Stimulated activated CD8-positive, alpha-beta memory T cell treated with anti-CD3 and anti-CD28 coated beads, Interleukin-12 subunit alpha, Interleukin-12 subunit beta, amount 100 ng/mL, for 1 hour (primary cell): ENCODE results near the gene ZNF460.

Experiments used
- DNase-seq: peaks from one replicate; pipeline ENCODE4 v3.0.0-alpha.2; 2020; ENCODE audit warnings: low read depth

The ZNF460 gene

DNA sequence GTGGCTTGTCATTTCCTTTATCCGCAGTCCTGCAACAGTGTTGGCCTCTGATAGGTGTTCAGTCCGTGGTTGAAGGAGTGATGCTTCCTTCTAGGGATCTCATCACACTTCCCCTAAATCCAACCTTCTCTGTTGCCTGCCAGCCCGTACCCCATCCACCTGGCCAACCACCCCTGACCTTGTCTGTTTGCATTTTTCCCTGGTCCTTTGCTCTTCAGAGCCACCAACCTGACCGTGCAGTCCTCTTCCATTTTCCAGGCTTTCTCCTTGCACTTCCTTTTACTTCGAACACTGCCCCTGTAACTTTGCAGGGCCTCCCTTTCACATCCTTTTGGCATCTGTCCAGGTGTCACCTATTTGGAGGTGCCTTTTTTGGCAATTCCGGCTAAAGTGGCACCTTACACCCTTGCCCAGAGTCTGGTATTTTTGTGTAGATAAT is 696 bp downstream of the ZNF460 start:
- no peak for DNase-seq

DNA sequence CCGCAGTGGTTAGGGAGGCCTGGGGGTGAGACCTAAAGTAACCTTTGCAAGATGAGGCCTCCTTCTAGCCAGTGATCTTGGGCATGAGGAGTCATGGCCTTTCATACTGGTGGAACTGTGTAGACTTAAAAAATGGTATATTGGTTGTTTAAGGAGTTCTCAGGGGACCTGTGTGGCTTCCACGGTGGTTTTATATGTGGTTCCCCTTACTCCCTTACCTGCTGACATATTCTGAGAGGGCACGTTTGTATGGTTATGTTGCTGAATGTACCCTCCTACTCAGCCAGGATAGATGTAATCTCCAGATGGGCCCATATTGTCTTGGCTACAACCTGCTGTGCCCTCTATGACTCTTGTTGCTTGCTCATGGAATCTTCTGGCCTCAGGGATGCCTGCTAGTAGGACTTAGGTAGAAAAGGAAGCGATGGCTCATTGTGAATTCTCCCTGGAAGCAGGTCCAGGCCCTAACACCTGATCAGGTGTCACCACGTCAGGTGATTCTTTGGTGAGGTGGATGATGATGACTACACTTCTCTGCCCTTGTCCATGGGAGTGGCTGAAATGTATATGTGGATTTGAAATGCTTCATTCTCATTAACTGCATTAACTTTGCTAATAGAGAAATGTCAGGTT is 1.8 kb downstream of the ZNF460 start:
- DNase-seq = no peak

DNA sequence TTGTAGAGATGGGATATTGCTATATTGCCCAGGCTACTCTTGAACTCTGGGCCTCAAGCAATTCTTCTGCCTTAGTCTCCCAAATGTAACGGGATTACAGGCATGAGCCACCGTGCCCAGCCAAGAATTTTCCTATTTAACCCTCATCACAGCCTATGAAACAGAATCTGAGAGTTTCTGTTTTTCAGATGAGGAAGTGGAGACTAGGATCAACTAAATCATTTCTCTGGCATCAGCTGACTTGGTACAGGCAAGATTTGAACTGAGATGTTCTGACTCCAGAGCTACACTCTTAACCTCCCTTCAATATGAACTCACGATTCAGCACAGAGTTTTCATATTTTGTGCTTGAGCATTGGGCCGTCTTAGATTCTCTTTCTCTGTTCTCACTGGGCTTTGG is 8.1 kb downstream of the ZNF460 start:
- no peak for DNase-seq

DNA sequence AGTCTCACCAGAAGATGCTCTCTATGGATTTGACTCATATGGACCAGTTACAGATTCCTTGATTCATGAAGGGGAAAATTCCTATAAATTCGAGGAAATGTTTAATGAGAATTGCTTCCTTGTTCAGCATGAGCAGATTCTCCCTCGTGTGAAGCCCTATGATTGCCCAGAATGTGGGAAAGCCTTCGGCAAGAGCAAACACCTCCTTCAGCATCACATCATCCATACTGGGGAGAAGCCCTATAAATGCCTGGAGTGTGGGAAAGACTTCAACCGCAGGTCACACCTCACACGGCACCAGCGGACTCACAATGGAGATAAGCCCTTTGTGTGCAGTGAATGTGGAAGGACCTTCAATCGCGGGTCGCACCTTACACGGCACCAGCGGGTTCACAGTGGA is 10.7 kb downstream of the ZNF460 start:
- DNase-seq = no peak

GRCh38 chr19:57292547-57292946 is 12.3 kb downstream of the ZNF460 start:
- DNase-seq = no peak

DNA sequence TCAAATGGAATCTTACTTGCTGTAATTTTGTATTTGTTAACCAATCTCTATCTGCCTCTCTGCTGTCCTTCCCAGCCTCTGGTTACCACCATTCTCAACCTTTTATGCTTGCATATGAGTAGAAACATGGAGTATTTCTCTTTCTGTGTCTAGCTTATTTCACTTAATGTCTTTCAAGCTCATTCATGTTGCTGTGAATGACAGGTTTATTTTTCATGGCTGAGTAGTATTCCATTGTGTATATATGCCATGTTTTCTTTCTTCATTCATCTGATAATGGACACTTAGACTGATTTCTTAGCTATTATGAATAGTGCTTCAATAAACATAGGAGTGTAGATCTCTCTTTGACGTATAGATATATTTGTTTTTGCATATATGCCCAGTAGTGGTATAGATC is 13.4 kb downstream of the ZNF460 start:
- no peak for DNase-seq

GRCh38 chr19:57302020-57302465 is 21.8 kb downstream of the ZNF460 start:
- no peak for DNase-seq

- no peak for DNase-seq
These were observed 22.6 kb downstream of the ZNF460 start for GRCh38 chr19:57302727-57303401.

DNA sequence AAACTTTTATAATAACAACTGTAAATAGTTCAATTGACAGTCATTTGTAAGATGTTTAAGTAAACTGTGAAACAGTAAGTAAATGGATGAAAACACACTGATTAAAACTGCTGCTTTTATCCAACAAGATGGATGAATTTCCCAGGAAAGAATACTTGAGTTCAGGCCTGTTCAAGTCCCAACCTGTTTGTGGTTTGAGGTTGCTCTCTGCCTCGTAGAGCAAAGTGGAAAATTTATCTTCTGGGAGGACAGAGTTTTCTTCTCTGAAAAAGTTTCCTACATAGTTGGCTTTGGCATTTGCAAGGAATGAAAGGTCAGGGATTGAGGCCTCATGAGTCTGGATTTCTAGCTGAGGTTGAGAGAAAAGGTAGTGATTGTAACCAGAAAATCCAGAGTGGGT is 24.8 kb downstream of the ZNF460 start:
- DNase-seq = no peak

DNA sequence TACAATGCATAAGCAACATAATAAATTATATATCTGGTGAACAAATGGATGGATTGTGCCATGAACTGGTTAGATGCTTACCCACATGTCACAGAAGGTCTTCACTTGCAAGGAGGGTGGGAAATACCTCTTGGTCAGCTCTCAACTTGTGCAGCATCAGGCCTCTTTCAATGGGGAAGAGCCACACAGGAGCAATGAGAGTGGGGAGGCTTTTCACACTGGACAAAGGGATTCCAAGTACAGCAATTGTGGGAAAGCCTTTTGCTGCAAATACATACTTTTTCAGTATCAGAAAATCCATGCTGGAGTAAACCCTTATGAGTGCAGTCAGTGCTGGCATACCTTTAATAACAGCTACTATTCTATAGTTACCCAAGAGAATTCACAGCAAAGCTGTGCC is 28.2 kb downstream of the ZNF460 start:
- DNase-seq = no peak

- DNase-seq = no peak
These were observed 30.5 kb downstream of the ZNF460 start for GRCh38 chr19:57310792-57311191.

DNA sequence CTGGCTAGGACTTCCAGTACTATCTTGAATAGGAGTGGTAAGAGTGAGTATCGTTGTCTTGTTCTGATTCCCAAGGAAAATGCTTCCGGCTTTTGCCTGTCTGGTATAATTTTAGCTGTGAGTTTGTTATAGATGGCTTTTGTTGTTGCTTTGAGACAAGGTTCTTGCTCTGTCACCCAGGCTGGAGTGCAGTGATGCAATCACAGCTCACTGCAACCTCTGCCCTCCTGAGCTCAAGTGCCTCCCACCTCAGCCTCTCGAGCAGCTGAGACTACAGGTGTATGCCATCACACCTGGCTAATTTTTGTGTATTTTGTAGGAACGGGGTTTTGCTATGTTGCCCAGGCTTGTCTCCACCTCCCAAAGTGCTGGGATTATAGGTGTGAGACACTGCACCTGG is 33.9 kb downstream of the ZNF460 start:
- DNase-seq = no peak

DNA sequence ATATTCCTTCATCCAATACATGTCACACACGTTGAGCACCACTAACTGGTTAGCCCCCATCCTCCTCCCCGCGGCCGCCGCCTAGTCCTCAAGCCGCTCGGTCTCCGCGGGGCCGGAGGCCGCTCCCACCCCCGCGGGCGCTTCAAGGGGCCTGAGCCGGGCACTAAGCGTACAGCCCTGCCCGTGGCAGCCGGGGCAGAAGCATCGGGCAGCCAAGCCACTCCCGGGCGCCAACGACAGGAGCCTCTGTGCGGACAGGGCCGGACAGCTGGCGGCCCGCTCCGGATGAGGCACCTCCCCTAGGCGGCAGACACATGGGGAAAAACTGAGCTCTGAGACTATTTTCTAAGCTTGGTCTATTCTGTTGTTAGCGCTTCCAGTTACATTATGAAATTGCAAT is 37.2 kb downstream of the ZNF460 start:
- no peak for DNase-seq

- DNase-seq = no peak
These were observed 39.5 kb downstream of the ZNF460 start for GRCh38 chr19:57319869-57320179.

DNA sequence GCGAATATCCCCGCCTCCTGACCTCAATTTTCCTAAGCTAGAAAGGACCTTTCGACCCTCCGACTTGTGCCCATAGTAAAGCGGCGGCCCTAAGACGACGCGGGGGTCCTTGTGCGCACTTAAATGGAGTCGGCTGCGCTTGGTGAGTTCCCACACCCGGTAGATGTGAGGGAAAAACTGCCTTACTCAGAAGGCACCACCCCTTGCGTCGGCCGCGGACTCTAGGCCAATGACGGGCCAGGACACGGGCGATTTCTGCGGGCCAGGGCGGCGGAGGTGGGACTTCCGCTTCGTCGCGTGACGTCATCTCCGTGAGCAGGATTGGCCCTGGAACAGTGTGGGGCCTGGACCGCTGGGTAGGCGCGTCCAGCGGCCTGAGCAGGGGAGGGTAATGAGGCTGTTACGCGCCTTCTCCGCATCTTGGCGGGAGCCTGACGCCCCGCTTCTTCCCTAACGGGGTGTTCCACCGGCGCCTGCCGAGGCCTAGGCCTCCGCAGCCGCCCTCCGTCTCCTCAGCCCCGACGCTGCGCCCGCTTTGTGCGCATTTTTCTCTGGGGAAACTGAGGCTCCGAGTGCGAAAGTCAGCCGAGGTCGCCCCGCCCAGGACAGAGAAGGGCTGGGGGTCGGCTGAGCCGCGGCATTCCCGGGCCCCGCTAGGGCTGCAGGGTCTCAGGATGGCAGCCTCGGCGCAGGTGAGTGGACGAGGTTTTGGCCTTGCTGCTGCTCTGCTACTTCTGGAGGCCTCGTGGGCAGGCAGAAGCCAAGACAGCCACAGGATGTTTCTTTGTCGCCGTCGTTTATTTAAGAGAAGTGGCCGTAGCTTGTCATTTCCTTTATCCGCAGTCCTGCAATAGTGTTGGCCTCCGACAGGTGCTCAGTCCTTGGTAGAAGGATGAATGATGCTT is 40.1 kb downstream of the ZNF460 start, which contains the start of gene ZNF543:
Gene ZNF543 (plus strand): TSS at position 293 of the 905 bp plus-strand sequence. CDS start 382 bp downstream, at position 675.
- peak; percentile 86 for DNase-seq

GRCh38 chr19:57321116-57321515 is 40.8 kb downstream of the ZNF460 start:
- DNase-seq = no peak

DNA sequence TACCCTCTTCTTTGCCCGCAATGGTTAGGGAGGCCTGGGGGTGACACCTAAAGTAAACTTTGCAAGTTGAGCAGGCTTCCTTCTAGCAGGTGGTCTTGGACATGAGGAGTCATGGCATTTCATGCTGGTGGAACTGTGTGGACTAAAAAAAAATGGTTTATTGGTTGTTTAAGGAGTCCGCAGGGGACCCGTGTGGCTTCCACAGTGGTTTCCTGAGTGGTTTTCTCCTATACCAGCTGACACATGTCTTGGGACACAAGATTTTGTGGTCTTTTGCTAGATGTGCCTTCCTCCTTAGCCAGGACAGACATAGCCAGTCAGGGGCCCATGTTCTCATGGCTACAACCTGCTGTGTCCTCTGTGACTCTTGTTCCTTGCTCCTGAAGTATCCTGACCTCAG is 41.5 kb downstream of the ZNF460 start:
- no peak for DNase-seq

GRCh38 chr19:57324992-57325391 is 44.7 kb downstream of the ZNF460 start:
- DNase-seq = no peak

DNA sequence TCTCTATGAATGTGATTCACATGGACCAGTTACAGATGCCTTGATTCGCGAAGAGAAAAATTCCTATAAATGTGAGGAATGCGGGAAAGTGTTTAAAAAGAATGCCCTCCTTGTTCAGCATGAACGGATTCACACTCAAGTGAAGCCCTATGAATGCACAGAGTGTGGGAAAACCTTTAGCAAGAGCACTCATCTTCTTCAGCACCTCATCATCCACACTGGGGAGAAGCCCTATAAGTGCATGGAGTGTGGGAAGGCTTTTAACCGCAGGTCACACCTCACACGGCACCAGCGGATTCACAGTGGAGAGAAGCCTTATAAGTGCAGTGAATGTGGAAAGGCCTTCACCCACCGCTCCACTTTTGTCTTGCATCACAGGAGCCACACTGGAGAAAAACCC is 47.7 kb downstream of the ZNF460 start:
- DNase-seq = no peak

DNA sequence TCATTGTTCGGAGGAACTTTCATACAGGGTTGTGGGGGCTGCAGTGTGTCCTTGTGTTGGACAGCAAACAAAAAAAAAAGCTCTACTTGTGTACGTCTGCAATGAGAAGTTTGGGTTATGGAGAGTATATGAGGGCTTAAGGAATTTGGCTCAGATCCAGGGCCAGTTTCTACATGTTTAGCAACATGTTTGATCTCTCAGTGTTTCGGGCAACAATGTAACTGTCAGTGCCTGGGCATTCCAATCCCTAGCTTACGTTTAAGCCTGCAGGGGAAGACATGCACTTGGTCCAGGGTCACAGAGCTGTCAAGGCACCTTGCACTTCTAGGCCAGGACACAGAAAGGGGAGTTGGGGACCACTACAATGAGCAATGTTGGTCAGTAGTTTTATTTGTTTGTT is 53.9 kb downstream of the ZNF460 start:
- no peak for DNase-seq

DNA sequence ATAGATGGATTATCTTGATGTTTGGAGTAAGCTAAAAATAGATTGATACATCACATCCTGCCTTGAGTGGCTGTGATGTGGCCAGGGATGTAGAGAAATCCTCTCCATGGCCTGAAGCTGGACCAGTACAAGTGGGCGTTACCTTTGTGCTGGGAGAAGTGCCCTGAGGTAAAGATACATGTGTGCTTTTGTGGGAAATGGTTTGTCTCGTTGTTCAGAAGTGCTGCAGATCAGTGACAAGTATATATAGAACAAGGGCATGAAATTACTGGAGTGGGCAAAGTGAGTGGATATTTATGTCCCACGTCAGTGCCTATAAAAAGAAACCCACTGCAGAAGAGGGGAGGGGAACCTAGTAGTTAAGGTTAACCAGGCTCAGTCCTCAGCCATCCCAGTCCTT is 58.6 kb downstream of the ZNF460 start:
- DNase-seq = no peak

GRCh38 chr19:57342582-57342981 is 62.3 kb downstream of the ZNF460 start:
- no peak for DNase-seq
